ENCODE data around the gene CPEB3.

- no peak for TF ChIP-seq EZH2 (IDR thresholded peaks at IDR 0.05)
- no peak for TF ChIP-seq POLR2AphosphoS5 (IDR thresholded peaks at IDR 0.05; ENCODE audit: borderline replicate concordance, low read depth, low read length)
- no peak for TF ChIP-seq FOXP2 (optimal IDR thresholded peaks at IDR 0.05; ENCODE audit: control extremely low read depth, extremely low read length, insufficient read depth)
Measured at GRCh38 chr10:92001581-92001980, 289.3 kb downstream of the CPEB3 start.
